NCI-H2029 (cell line): ENCODE measurements around the gene MAL.

Experiments
- DNase-seq: peaks from one replicate; lab custom pipeline; 2025; lab: John Stamatoyannopoulos, UW

Gene MAL

GRCh38 chr2:95016616-95017015, 8.9 kb upstream of the MAL start:
- DNase-seq: no peak

GRCh38 chr2:95017071-95017501, 8.4 kb upstream of the MAL start:
- DNase-seq: no peak

DNA sequence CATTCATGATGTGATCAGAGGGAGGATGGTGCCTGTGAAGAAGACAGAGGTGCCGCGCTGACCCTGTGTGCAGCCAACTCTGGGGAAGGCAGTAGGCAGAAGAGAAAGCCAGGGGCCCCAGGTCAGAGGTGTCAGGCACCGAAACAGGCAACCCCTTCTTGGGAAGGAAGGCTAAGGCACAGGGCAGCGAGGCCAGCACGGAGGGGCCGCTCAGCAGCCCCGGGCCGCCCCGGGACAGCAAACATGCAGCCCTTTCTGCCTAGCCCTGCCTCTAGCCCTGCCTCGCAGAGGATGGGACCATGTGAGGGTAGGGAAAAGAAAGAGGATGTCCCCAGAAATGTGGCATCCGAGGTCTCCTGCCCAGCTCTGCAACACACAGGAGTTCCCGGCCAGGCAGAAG, 7.7 kb upstream of the MAL start:
- DNase-seq: no peak

GRCh38 chr2:95018301-95018700, 7.2 kb upstream of the MAL start:
- no peak for DNase-seq

DNA sequence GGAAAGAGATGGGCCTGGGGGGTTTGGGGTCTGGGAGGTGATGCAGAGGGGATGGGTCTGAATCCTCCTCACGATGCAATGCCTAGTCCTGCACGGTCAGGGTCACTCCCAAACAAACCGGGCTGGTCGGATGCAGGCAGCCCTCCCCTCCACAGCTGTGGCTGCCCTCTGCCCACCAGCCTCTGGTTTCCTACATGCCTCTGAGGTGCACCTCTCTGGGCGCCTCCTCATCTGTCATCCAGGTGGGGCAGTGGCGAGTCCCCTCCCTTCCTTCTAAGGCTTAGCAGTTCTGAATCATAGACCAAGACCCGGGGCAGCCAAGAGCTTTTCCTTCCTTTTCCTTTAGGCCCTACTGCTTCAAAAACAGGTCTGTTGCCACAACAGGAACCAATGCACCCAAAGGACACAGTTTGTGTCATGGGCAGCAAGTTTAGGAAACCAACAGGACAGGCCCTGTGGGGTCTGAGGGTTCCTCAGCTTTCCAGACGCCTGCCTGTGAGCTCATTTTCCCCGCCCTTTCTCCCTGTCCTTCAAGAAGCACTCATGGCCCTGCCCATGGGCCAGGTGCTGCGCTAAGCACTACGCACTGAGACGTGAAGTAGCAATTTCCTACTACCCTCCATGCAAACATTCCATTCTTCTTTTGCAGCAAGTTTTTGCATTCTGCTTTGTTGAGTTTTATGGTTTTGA, 6.5 kb upstream of the MAL start:
- no peak for DNase-seq

DNA sequence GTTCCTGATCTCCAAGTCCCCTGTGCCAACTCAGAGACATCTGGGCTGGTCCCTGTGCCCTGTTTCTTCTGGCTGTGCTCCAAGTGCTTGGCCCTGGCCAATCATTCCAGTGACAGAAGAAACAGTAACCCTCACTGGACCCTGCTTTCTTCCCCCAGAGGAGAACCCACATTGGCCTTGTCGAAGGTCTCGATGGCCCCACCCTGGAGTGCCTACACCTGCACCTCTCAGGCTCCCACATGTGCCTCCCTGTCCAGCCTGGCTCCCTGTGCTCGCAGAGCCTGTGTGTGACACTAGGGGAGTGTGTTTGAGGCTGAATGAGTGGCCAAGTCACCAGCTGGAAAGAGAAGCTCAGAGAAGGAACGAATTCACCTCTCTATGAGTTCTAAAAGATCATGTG, 5.9 kb upstream of the MAL start:
- no peak for DNase-seq

DNA sequence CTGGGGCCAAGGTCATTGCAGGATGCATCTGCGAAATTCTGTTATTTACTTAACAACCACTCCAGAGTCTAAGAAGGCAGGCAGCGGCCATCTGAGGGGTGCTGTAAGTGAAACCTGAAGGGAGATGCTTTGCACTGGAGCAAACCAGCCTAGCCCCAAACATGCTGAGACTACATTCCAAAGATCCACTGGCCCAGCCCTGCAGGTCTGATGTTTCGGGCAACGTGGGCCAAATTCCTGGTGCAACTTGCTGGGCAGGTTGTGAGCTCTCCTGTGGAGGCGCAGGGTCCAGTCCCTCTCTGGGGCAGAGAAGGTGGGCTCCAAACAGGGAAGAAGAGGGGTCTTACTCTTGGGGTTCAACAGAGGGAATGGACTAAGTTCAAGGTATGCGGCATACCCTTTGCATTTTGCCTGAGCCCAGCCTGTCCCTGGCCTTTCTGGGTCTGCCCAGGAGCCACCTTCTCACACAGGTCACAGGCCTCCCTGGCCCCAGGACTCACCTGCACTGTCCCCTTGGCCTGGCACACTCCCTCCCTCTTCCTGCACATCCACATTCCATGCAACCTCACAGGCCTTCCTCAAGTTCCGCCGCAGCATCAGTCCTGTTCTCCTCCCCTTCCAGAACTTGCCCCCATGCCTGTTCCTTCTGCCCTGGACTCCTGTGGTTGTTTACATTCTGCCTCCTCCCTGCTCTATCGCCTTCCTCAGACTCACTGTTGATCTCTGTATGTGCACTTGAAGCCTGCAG, 5.1 kb upstream of the MAL start:
- DNase-seq: no peak

- DNase-seq: no peak
Observed at GRCh38 chr2:95021023-95021416, 4.5 kb upstream of the MAL start.

DNA sequence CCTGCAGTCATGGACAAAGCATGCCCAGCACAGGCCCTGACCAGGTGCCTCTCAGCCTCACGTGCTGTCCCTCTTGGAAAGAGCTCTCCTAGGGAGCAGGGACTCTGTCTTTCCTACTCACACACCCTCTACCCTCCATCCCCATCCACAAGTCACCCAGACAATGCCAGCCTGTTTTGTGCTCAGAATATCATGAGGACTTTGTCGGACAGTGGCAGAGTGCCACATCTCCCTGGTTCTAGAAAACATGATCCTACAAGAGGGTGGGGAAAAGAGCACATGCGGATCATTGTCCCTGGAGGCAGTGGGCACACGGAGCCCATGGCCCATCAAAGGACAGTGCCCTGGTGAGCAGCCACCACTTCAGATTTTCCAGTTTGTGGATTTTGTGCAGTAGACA, 3.7 kb upstream of the MAL start:
- DNase-seq: no peak

DNA sequence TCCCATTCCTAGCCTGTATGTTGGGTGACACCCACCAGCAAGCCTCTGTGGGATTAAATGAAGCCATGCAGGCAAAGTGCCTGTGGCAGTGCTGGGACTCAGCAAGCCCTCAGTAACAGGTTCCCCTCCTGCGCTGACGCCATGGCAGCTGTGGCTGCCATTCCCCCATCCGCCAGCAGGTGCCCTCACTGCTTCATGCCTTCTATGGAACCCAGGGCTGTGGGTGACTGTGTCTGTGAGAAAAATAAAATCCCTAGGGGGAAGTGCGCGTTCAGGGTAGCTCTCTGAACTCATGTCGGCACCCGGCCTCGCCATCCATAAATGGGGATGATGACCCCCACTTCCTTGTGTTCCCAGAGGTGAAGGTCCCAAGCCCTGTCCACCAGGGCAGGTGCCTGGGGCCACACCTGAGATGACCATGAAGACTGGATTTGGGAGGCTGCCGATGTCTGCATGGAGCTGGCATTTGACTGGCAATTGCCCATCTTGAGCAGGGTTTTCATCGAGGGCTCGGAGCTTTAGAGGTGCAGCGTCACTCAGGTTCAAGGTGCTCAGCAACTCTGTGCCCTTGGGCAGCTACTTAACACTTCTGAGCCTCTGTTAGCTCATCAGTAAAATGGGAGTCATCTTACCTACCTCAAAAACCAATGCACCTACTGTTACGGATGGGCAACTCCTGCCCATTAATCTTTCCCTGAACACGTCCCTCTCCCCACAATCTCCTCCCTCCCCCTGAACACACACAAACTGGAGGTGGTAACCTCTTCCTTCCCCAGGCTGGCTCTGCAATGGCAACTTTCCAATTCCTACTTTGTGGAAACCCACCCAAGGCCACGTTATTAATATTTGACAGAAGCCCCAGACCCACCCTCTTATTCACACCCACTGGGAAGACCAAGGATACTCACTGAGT, 2.9 kb upstream of the MAL start:
- peak; percentile 27 for DNase-seq

GRCh38 chr2:95023222-95023597, 2.3 kb upstream of the MAL start:
- no peak for DNase-seq

DNA sequence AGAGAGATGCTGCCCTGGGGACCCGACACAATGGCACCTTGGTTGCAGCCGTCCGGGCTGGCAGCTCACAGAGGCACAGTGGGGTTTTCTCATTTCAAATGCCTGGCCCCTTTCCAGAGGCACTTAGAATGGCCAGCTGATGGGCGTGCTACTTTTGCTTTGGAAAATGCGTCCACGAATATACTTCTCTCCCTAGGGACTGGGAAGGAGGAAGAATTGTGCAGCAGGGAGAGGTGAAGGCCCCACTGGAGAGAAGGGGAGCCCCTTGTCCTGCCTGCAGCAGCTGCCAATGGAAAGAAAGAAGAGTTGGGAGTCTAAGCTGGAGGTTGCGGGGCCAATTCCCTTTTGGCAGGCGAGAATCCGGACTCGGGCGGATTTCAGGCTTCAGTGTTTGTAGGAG, 1.1 kb upstream of the MAL start:
- no peak for DNase-seq

GRCh38 chr2:95024960-95025405, 525 bp upstream of the MAL start:
- no peak for DNase-seq

DNA sequence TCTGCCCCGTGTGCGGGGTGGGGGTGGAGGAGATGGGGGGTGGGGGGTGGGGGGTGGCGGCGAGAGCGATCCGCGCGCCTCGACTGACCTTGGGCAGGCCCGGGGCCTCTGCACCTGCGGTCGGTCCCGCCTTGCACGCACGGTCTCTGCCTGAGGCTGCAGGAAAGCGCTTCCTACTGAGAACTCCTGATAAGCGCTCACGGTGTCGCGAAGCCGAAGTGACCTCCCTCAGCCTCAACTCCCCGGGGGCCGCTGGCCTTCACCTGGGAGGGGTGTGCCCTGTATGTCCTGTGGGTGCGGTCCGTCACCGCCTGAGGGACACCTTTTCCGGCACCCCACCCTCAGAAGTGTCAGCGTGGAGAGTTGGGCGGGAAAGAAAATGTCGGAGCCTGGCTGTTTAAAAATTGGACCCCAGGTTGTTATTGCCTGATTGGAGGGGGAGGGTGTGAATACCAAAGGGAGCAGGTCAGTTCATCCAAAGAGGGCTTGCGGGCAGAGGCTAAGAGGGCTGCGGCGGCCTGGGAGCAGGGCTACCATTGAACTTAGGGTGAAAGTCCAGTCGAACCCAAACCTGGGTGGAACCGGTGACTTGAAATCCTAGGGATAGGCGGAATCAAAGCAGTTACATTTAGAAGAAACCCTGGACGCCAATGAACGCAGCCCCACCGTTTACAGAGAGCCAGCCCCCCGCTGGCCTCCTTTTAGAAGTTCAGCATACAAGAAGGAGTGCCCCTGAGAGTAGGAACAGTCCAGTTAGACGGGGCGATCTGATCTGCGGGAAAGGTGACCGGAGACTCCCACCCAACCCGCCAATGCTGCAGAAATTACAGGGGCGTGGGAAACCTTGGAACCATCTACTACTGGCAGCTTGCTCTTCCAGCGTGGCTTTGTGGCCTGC, 1.2 kb downstream of the MAL start:
- no peak for DNase-seq

DNA sequence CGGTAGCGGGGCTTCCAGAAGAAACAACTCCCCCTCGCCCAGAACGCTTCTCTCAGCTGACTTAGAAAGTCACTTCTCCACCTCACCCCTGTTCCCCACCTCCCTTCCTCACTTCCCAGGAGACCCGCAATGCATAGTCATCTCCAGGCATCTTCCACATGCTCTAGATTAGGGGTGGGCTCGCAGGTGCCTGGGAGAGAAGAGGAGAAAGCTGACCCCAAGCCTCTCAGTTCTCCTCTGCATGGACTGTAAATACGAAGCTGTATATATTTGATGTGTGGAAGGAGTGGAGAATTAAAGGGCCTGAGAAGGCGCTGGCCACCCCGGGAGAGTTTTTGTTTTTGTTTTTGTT, 1.8 kb downstream of the MAL start:
- no peak for DNase-seq

GRCh38 chr2:95029898-95030341, 4.4 kb downstream of the MAL start:
- DNase-seq: no peak

- DNase-seq: no peak
Observed at GRCh38 chr2:95030496-95030895, 5.0 kb downstream of the MAL start.

- no peak for DNase-seq
Observed at GRCh38 chr2:95031076-95031725, 5.7 kb downstream of the MAL start.

DNA sequence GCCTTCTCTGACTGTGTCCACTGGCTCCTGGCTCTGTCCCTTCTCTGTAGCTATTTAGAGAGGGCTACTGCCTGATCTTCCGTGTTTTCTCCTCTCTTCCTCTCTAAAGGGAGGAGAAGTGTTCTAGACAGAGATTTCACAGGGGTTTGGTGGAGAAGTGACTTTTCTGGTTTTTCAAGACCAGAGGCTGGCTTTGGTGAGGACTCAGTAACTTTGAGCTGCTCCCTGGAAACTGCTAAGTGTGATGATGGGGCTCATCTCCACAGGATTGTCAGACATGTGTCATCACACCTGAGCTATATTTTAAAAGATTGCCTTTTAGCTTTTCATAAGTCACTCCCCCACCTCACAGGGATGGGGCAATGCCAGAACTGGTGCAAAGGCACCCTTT, 6.2 kb downstream of the MAL start:
- no peak for DNase-seq

- no peak for DNase-seq
Observed at GRCh38 chr2:95032341-95032740, 6.8 kb downstream of the MAL start.
